SU-DHL-6 (cell line): ENCODE data around the gene RUNX2.

Source experiments
- H2AFZ ChIP-seq: fragments of 200-600 bp; sonication (generic); 2 replicates; pipeline ENCODE4 v1.6.1; 2014; ENCODE audit warnings: low read depth, mild to moderate bottlenecking, moderate library complexity, mixed read lengths, antibody characterized with exemption, low read length; ENCODE audit not compliant: severe bottlenecking
- H3F3A ChIP-seq: fragments of 200-600 bp; shearing (Covaris generic); 2 replicates; pipeline ENCODE4 v1.6.0; 2016; ENCODE audit warnings: antibody characterized with exemption, mild to moderate bottlenecking; ENCODE audit not compliant: insufficient read depth
- H3K27ac ChIP-seq: fragments of 200-600 bp; sonication (generic); 2 replicates; pipeline ENCODE4 v1.5.1; 2016; ENCODE audit warnings: low read depth, mild to moderate bottlenecking, low read length, moderate library complexity, mixed read lengths
- H3K27me3 ChIP-seq: fragments of 200-600 bp; sonication (generic), shearing (Covaris generic); 2 replicates; pipeline ENCODE4 v1.6.0; 2014; ENCODE audit warnings: mild to moderate bottlenecking, low read length
- H3K36me3 ChIP-seq: fragments of 200-600 bp; sonication (generic); 2 replicates; pipeline ENCODE4 v1.6.1; 2014; ENCODE audit warnings: mild to moderate bottlenecking, low read length, mixed read lengths
- H3K4me2 ChIP-seq: fragments of 300-600, 200-600 bp; shearing (Covaris generic), sonication (generic); 2 replicates; pipeline ENCODE4 v1.6.0; 2014; ENCODE audit warnings: low read length, low read depth, mild to moderate bottlenecking; ENCODE audit not compliant: poor library complexity, severe bottlenecking
- H3K4me3 ChIP-seq: fragments of 200-600 bp; sonication (generic); 2 replicates; pipeline ENCODE4 v1.5.1; 2014; ENCODE audit warnings: antibody characterized with exemption, low read length, mild to moderate bottlenecking, mixed read lengths; ENCODE audit not compliant: insufficient read depth, poor library complexity, severe bottlenecking
- H3K79me2 ChIP-seq: fragments of 200-600 bp; sonication (generic); 2 replicates; pipeline ENCODE4 v1.6.1; 2014; ENCODE audit warnings: mild to moderate bottlenecking, low read length, moderate library complexity; ENCODE audit not compliant: insufficient read depth
- H3K9ac ChIP-seq: fragments of 200-600 bp; sonication (generic); 2 replicates; pipeline ENCODE4 v1.7.0; 2014; ENCODE audit warnings: mild to moderate bottlenecking, low read length
- H3K9me2 ChIP-seq: fragments of 200-600 bp; sonication (generic); replicated peaks from 2 replicates; pipeline ENCODE4 v1.6.1; 2014; ENCODE audit warnings: low read length; ENCODE audit not compliant: insufficient read depth
- H3K9me3 ChIP-seq: fragments of 200-600 bp; sonication (generic); 2 replicates; pipeline ENCODE4 v1.6.1; 2014; ENCODE audit warnings: low read length, mixed read lengths; ENCODE audit not compliant: insufficient read depth
- H4K20me1 ChIP-seq: fragments of 200-600 bp; sonication (generic); 2 replicates; pipeline ENCODE4 v1.6.1; 2014; ENCODE audit warnings: low read depth, mild to moderate bottlenecking, antibody characterized with exemption, low read length, moderate library complexity, mixed read lengths
- EZH2phosphoT487 ChIP-seq: fragments of 200-600 bp; sonication (generic), shearing (Covaris generic); conservative IDR thresholded peaks from 2 replicates; pipeline ENCODE4 v1.6.1; 2018; ENCODE audit warnings: mild to moderate bottlenecking, antibody characterized with exemption, low read length, moderate library complexity, mixed read lengths
- TF ChIP-seq, protein P1 (sequence below): fragments of 200-600 bp; sonication (generic); IDR thresholded peaks from one replicate; pipeline ENCODE4 v1.5.1; 2017; ENCODE audit warnings: antibody characterized with exemption, mild to moderate bottlenecking, low read length, moderate library complexity; ENCODE audit not compliant: insufficient read depth, poor library complexity, severe bottlenecking

The RUNX2 gene

DNA sequence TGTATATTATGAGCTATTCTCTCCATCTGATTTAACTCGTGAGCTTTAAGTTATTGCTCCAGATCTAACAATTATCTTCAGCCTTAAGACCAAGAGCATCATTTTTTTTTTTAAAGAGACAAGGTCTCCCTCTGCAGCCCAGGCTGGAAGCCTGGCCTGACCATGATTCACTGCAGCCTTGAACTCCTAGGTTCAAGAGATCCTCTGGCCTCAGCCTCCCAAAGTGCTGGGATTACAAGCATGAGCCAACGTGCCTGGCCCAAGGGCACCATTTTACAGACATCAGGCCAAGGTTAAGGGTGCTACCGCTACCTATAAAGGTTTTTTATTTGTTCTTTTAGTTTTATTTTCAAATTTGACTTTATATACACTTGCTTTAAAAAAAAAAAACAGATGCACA, 47.3 kb downstream of the RUNX2 start:
- H4K20me1 ChIP-seq, result no peaks in the 10 kb centered on the region
- no peaks in the 10 kb centered on the region for H3K9me3 ChIP-seq
- H3K27me3 ChIP-seq, result no peaks in the 10 kb centered on the region
- H3K79me2 ChIP-seq, result 0 out of 2 replicates have a peak, but pooled peaks cover 4% of the 10 kb centered on the region
- no peaks in the 10 kb centered on the region for H3K36me3 ChIP-seq
- H3F3A ChIP-seq, result peaks cover 5% of the 10 kb centered on the region; the same call in 1 of the 2 replicates
- no peaks in the 10 kb centered on the region for H3K9me2 ChIP-seq
- H3K9ac ChIP-seq, result no peak overlapping the region
- H3K4me2 ChIP-seq, result no peak overlapping the region
- H2AFZ ChIP-seq, result no peak overlapping the region
- no peak overlapping the region for H3K4me3 ChIP-seq
- no peak overlapping the region for H3K27ac ChIP-seq
- no peak for TF ChIP-seq EZH2phosphoT487
- TF ChIP-seq, protein P1, sequence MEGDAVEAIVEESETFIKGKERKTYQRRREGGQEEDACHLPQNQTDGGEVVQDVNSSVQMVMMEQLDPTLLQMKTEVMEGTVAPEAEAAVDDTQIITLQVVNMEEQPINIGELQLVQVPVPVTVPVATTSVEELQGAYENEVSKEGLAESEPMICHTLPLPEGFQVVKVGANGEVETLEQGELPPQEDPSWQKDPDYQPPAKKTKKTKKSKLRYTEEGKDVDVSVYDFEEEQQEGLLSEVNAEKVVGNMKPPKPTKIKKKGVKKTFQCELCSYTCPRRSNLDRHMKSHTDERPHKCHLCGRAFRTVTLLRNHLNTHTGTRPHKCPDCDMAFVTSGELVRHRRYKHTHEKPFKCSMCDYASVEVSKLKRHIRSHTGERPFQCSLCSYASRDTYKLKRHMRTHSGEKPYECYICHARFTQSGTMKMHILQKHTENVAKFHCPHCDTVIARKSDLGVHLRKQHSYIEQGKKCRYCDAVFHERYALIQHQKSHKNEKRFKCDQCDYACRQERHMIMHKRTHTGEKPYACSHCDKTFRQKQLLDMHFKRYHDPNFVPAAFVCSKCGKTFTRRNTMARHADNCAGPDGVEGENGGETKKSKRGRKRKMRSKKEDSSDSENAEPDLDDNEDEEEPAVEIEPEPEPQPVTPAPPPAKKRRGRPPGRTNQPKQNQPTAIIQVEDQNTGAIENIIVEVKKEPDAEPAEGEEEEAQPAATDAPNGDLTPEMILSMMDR, result no peak

GRCh38 chr6:45376310-45377042, 48.3 kb downstream of the RUNX2 start:
- Histone ChIP-seq H3K9me2 (no peaks in the 10 kb centered on the region), H4K20me1 (no peaks in the 10 kb centered on the region), H2AFZ (peak overlapping the region; percentile 93), H3K4me2 (peak overlapping the region; percentile 62), H3K36me3 (no peaks in the 10 kb centered on the region), H3K4me3 (peak overlapping the region; percentile 83), H3K27ac (peak overlapping the region; percentile 76), H3K79me2 (0 out of 2 replicates have a peak, but pooled peaks cover 4% of the 10 kb centered on the region), H3K27me3 (no peaks in the 10 kb centered on the region), H3K9ac (peak overlapping the region; percentile 88), H3K9me3 (no peaks in the 10 kb centered on the region), H3F3A (peaks cover 5% of the 10 kb centered on the region; the same call in 1 of the 2 replicates)
- no peak for TF ChIP-seq EZH2phosphoT487
- TF ChIP-seq, protein P1, result no peak

GRCh38 chr6:45377043-45377553, 49.0 kb downstream of the RUNX2 start:
- Histone ChIP-seq H3K9me2 (no peaks in the 10 kb centered on the region), H3F3A (peaks cover 5% of the 10 kb centered on the region; the same call in 1 of the 2 replicates), H3K27ac (peak overlapping the region; percentile 76), H4K20me1 (no peaks in the 10 kb centered on the region), H3K27me3 (no peaks in the 10 kb centered on the region), H3K9me3 (no peaks in the 10 kb centered on the region), H3K36me3 (no peaks in the 10 kb centered on the region), H3K4me3 (peak overlapping the region; percentile 83), H3K79me2 (0 out of 2 replicates have a peak, but pooled peaks cover 4% of the 10 kb centered on the region), H3K4me2 (peak overlapping the region; percentile 62), H2AFZ (peak overlapping the region; percentile 93), H3K9ac (peak overlapping the region; percentile 88)
- no peak for TF ChIP-seq EZH2phosphoT487
- TF ChIP-seq, protein P1, result no peak
